ENCODE results near the gene CATSPERB.

DNA sequence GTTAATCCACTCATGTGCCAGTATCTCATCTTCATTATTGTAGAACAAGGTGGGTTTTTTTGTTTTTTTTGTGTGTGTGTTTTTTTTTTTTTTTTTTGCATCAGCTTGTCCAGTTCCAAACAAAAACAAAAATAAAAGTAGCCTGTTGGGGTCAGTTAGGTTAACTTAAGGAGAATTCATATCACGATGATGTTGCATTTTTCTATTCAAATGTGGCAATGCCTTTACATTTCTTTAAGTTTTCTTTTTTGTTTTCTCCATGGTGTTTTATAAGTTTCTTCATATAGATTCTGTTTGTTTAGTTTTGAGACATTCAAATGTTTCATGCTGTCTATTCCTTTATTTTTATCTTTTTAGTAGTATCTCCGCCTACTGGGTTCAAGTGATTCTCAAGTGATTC, 16.2 kb upstream of the CATSPERB start:
- TF ChIP-seq, protein P1, sequence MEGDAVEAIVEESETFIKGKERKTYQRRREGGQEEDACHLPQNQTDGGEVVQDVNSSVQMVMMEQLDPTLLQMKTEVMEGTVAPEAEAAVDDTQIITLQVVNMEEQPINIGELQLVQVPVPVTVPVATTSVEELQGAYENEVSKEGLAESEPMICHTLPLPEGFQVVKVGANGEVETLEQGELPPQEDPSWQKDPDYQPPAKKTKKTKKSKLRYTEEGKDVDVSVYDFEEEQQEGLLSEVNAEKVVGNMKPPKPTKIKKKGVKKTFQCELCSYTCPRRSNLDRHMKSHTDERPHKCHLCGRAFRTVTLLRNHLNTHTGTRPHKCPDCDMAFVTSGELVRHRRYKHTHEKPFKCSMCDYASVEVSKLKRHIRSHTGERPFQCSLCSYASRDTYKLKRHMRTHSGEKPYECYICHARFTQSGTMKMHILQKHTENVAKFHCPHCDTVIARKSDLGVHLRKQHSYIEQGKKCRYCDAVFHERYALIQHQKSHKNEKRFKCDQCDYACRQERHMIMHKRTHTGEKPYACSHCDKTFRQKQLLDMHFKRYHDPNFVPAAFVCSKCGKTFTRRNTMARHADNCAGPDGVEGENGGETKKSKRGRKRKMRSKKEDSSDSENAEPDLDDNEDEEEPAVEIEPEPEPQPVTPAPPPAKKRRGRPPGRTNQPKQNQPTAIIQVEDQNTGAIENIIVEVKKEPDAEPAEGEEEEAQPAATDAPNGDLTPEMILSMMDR (IDR thresholded peaks at IDR 0.05): no peak
- TF ChIP-seq POLR2A (IDR thresholded peaks at IDR 0.05): no peak

Measured in body of pancreas (tissue), 4 donors.